Hepatic stellate cell (primary cell): ENCODE measurements around the gene MME.

Experiments used
- DNase-seq: peaks from one replicate; pipeline ENCODE4 v3.0.0; 2011; ENCODE audit warnings: low spot score

The MME gene

GRCh38 chr3:155079746-155080487 is at the start of gene MME:
MME (plus strand) TSS chr3:155080319; CDS start chr3:155084168, 3,849 bp downstream.
- DNase-seq, result peak; percentile 54

- no peak for DNase-seq
These were observed 48.9 kb upstream of the MME start for GRCh38 chr3:155031186-155031585.

- DNase-seq, result no peak
These were observed 47.2 kb upstream of the MME start for GRCh38 chr3:155032918-155033317.

- DNase-seq, result no peak
These were observed 45.3 kb upstream of the MME start for GRCh38 chr3:155034786-155035185.

DNA sequence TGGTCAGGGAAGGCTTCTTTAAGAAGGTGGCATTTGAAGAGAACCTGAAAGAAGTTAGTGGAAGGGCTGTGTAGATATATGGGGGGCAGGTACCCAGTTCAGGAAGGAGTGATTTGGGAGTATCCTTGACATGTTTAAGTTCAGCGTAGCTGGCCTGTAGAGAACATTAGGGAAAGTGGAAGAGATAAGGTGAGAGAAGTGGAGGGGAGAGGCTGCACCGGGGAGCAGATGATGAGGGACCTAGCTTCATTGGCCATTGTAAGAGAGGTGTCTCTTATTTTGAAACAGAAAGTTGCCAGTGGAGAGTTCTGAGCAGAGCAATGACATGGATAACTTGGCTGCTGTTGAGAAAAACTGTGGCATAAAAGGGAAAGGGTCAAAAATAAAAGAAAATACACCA is 44.6 kb upstream of the MME start:
- no peak for DNase-seq

- no peak for DNase-seq
These were observed 42.5 kb upstream of the MME start for GRCh38 chr3:155037508-155038202.

- DNase-seq, result no peak
These were observed 41.9 kb upstream of the MME start for GRCh38 chr3:155038203-155038554.

DNA sequence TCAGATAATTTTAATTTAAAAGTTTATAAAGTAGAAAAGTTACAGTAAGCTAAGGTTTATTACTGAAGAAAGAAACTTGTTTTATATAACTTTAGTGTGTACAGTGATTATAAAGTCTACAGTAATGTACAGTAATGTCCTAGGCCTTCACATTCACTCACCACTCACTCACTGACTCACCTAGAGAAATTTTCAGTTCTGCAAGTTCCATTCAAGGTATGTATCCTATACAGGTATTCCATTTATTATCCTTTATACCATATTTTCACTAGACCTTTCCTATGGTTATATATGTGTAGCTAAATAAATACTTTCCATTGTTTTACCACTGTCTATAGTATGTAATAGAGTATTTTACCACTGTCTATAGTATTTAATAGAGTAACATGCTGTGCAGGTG is 33.2 kb upstream of the MME start:
- no peak for DNase-seq

- no peak for DNase-seq
These were observed 32.4 kb upstream of the MME start for GRCh38 chr3:155047672-155048071.

DNA sequence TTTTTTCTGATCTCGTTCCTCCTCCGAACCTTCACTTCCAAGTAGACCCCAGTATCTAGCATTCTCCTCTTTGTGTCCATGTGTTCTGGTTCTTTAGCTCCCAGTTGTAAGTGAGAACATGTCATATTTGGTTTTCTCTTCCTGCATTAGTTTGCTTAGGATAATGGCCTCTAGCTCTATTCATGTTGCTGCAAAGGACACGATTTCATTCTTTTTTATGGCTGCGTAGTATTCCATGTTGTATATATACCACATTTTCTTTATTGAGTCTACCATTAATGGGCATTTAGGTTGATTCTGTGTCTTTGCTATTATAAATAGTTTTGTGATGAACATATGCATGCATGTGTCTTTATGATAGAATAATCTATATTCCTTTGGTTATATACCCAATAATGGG is 30.2 kb upstream of the MME start:
- no peak for DNase-seq

- no peak for DNase-seq
These were observed 27.6 kb upstream of the MME start for GRCh38 chr3:155052470-155052869.

DNA sequence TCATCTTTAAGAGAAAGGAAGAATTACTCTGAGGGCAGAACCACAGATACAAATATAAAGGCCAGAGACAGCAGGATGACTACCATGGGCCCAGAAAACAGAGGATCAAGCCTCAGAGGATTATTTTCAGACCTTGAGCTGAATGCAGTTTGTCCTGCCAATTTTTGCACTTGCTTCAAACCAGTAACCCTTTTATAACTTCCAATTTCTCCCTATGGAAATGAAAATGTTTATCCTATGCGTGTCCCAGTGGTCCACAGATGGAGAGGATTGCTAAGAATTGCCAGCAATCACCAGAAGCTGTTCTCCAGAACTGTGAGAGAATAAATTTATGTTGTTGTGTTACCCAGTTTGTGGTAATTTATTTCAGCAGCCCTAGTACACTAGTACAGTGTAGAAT is 26.4 kb upstream of the MME start:
- DNase-seq, result no peak

DNA sequence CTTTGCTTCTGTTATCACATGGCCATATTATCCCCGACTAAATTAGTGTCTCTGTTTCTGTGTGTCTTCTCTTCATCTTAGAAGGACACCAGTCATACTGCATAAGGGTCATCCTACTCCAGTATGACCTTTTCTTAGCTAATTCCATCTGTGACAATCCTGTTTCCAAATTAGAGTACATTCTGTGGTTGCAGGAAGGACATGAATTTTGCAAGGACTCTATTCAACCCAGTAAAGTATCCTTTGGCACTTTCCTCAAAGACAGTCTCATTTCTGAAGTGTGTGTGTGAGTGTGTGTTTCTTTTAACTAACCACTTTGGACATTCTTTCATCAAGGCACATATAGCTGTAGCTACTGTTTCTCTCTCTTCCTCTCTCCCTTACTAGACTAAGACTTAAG is 15.2 kb upstream of the MME start:
- DNase-seq, result no peak

GRCh38 chr3:155065537-155065936 is 14.6 kb upstream of the MME start:
- peak; percentile 19 for DNase-seq

- DNase-seq, result no peak
These were observed 10.4 kb upstream of the MME start for GRCh38 chr3:155069729-155070128.

GRCh38 chr3:155070316-155070715 is 9.8 kb upstream of the MME start:
- DNase-seq, result no peak

- peak; percentile 80 for DNase-seq
These were observed 9.2 kb upstream of the MME start for GRCh38 chr3:155070932-155071387.

GRCh38 chr3:155075200-155075599 is 4.9 kb upstream of the MME start:
- DNase-seq, result no peak

GRCh38 chr3:155076888-155077287 is 3.2 kb upstream of the MME start:
- DNase-seq, result no peak

- no peak for DNase-seq
These were observed 1.2 kb upstream of the MME start for GRCh38 chr3:155078711-155079467.

DNA sequence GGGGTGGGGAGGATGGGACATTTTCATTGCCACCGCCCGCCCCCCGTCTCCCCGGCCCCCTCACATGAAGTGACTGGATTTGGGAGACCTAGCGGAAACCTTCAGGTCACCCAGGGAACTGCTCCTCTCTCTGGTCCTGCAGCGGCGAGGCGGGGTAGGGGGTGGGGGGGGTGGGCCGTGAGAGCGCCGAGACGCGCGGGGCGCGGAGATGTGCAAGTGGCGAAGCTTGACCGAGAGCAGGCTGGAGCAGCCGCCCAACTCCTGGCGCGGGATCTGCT is 712 bp upstream of the MME start:
- no peak for DNase-seq

DNA sequence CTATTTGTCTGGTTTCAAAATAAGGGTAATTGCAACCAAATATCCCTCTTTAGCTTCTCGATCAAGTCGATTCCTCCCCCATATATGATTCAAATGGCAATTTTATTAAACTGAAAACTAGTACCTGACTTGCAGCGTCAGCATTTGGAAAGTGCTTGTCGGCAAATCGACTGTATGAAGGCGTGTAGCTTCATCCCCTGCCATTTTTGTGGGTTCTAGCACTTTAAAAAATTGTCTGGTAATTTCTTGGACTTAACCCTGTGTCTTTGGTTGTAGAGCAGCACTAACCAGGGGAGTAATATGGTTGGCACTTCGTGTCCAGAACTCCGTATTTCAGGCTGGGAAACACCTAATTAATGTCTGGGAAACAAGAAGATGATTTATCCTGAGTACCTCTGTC is 573 bp downstream of the MME start:
- no peak for DNase-seq

GRCh38 chr3:155083313-155083905 is 3.3 kb downstream of the MME start:
- no peak for DNase-seq
